HepG2 (cell line): ENCODE measurements around the gene HSDL1. TPM values are rescaled to one million over a fixed set of nuclear protein-coding genes. Genes with fewer than 3 reads are reported as not detected.

Experiments used
- E2F5 ChIP-seq: sonication (generic); formaldehyde crosslinking; conservative IDR thresholded peaks from 2 replicates; pipeline ENCODE4 v1.4.0; 2020; ENCODE audit warnings: missing genetic modification reagents
- ETV6 ChIP-seq: sonication (generic); formaldehyde crosslinking; conservative IDR thresholded peaks from 2 replicates; pipeline ENCODE4 v1.4.0; 2020; ENCODE audit warnings: missing genetic modification reagents
- KLF15 ChIP-seq: sonication (generic); formaldehyde crosslinking; IDR thresholded peaks from 2 replicates; pipeline ENCODE4 v1.8.1; 2023; ENCODE audit warnings: borderline replicate concordance, mild to moderate bottlenecking, inconsistent platforms, missing genetic modification reagents, mixed read lengths
- MIER2 ChIP-seq: IDR thresholded peaks from 2 replicates; pipeline ENCODE4 v1.6.1; 2016; ENCODE audit warnings: missing biosample characterization, missing genetic modification reagents
- NPAS2 ChIP-seq: sonication (generic); formaldehyde crosslinking; IDR thresholded peaks from 2 replicates; pipeline ENCODE4 v1.8.0; 2022; ENCODE audit warnings: mild to moderate bottlenecking, missing genetic modification reagents, borderline replicate concordance
- PBX3 ChIP-seq: sonication (generic); formaldehyde crosslinking; IDR thresholded peaks from 2 replicates; pipeline ENCODE4 v1.8.1; 2023; ENCODE audit warnings: missing genetic modification reagents, inconsistent platforms, borderline replicate concordance
- POLR2AphosphoS5 ChIP-seq: IDR thresholded peaks from 2 replicates; pipeline ENCODE4 v1.6.1; 2012; ENCODE audit warnings: low read depth, low read length
- ZFP62 ChIP-seq: sonication (generic); formaldehyde crosslinking; IDR thresholded peaks from 2 replicates; pipeline ENCODE4 v1.4.0; 2020; ENCODE audit warnings: missing genetic modification reagents
- ZNF274 ChIP-seq: sonication (generic); formaldehyde crosslinking; IDR thresholded peaks from 2 replicates; pipeline ENCODE4 v1.5.1; 2020; ENCODE audit warnings: mild to moderate bottlenecking, missing genetic modification reagents
- ZNF30 ChIP-seq: sonication (generic); formaldehyde crosslinking; IDR thresholded peaks from 2 replicates; pipeline ENCODE4 v1.5.0; 2020; ENCODE audit warnings: mild to moderate bottlenecking, missing genetic modification reagents
- ZNF598 ChIP-seq: sonication (generic); formaldehyde crosslinking; IDR thresholded peaks from 2 replicates; pipeline ENCODE4 v1.5.1; 2020; ENCODE audit warnings: mild to moderate bottlenecking, missing genetic modification reagents, borderline replicate concordance
- ZNF605 ChIP-seq: sonication (generic); formaldehyde crosslinking; IDR thresholded peaks from 2 replicates; pipeline ENCODE4 v1.8.0; 2022; ENCODE audit warnings: mild to moderate bottlenecking, missing genetic modification reagents
- polyA plus RNA-seq, 8 experiments: library from polyadenylated mRNA; depleted of rRNA in 3 of 8; stranded (reverse) in 7 of 8; unstranded in 1 of 8; fragments of >200 nt; fragmentation: Illumina TruSeq in 4 of 8; extraction: Trizol in 4 of 8; gene quantifications; 2 replicates each; pipeline versions ENCODE4 v1.2.1 to v1.2.3, GENCODE V29; 2011 to 2016; ENCODE audit warnings: low read depth in 4 of 8, missing spikeins in 1 of 8, mixed read lengths in 1 of 8; ENCODE audit not compliant: insufficient read depth in 1 of 8
- total RNA-seq, 5 experiments: library from RNA; depleted of rRNA; stranded (reverse); fragments of >200 nt; fragmentation: Illumina TruSeq; extraction: Trizol; gene quantifications; 2 replicates each; pipeline ENCODE4 v1.2.3, GENCODE V29; 2016; ENCODE audit warnings: low read depth in 1 of 5
- TF ChIP-seq, protein P1 (sequence below): sonication (generic); formaldehyde crosslinking; IDR thresholded peaks from 2 replicates; pipeline ENCODE4 v1.5.0; 2020; ENCODE audit warnings: mild to moderate bottlenecking, missing genetic modification reagents
- TF ChIP-seq, protein P2 (sequence below): sonication (generic); formaldehyde crosslinking; IDR thresholded peaks from 2 replicates; pipeline ENCODE4 v1.5.0; 2020; ENCODE audit warnings: missing genetic modification reagents

HSDL1 gene
- total and polyA plus RNA-seq, 2 of the 13 experiments (the other 11 are each of a cell fraction or from before 2014, with no cell fraction given) = 49.2 to 49.7 TPM

DNA sequence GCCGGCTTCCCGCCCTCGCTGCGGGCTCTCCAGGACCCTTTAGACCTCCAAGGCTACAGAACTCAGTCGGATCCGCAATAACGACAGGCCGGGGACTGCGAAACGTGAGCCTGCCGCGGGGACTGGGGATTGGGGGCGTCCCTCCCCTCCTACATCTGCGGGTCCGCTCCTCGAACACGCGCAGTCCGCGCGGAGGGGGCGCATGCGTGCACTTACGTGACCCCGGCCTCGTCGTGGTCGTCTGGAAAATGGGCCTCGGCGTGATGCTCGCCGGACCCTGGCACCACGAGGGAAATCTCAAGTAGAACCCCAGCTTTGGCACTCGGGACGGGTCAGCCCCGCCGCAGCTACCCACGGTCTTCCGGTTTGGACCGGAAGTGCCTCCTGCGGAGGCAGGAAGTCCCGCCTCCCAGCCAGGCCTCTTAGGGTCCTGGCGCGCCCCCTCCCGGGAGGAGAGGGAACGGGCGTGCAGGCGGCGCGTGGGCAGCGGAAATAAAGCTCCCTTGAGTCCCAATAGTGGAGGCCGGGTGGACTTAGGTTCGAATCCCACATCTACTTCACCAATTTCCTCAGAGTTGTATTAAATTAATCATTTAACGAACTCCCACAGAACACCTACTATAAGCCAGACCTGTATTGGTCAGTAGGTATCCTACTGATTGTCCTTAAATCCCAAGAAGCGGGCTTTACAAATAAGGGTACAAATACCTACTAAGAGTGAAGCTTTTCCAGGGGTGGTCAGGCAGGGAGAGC, 41.9 kb upstream of the HSDL1 start, which contains the start of gene TAF1C (continued):
- TF ChIP-seq, protein P1, sequence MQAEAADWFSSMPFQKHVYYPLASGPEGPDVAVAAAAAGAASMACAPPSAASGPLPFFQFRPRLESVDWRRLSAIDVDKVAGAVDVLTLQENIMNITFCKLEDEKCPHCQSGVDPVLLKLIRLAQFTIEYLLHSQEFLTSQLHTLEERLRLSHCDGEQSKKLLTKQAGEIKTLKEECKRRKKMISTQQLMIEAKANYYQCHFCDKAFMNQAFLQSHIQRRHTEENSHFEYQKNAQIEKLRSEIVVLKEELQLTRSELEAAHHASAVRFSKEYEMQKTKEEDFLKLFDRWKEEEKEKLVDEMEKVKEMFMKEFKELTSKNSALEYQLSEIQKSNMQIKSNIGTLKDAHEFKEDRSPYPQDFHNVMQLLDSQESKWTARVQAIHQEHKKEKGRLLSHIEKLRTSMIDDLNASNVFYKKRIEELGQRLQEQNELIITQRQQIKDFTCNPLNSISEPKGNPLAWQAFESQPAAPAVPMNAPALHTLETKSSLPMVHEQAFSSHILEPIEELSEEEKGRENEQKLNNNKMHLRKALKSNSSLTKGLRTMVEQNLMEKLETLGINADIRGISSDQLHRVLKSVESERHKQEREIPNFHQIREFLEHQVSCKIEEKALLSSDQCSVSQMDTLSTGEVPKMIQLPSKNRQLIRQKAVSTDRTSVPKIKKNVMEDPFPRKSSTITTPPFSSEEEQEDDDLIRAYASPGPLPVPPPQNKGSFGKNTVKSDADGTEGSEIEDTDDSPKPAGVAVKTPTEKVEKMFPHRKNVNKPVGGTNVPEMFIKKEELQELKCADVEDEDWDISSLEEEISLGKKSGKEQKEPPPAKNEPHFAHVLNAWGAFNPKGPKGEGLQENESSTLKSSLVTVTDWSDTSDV (CRISPR knock-in tag) = no peak
- TF ChIP-seq ZNF274 (CRISPR knock-in tag) (peak; percentile 87), ZNF30 (no peak), KLF15 (CRISPR knock-in tag) (peak; percentile 94), MIER2 (peak; percentile 81), POLR2AphosphoS5 (peak; percentile 90), PBX3 (CRISPR knock-in tag) (0 out of 2 replicates have a peak, but pooled peaks have one; percentile 83), NPAS2 (CRISPR knock-in tag) (no peak), E2F5 (CRISPR knock-in tag) (no peak; the same call in 1 of the 2 replicates), ZFP62 (CRISPR knock-in tag) (no peak), ETV6 (peak; percentile 80), ZNF598 (CRISPR knock-in tag) (peak; percentile 12; the same call in 1 of the 2 replicates), ZNF605 (CRISPR knock-in tag) (peak; percentile 85)
- TF ChIP-seq, protein P2, sequence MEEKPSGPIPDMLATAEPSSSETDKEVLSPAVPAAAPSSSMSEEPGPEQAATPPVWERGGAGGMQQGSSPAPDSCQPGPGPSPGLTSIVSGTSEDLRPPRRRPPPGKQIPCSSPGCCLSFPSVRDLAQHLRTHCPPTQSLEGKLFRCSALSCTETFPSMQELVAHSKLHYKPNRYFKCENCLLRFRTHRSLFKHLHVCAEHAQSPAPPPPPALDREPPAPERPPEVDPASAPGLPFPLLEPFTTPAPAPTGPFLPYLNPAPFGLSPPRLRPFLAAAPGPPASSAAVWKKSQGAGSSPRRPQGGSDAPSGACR = 0 out of 2 replicates have a peak, but pooled peaks have one; percentile 46
